ENCODE results near the gene AP1G1.
"Not testable (repeated sequence)": the region's sequence is repeated elsewhere in the genome, so short reads cannot be mapped to it uniquely, and the experiment has no call there.

Gene AP1G1

GRCh38 chr16:71687861-71688260 is 120.8 kb downstream of the AP1G1 start:
- DNase-seq (ENCODE audit: low spot score) = no peak
- Mint-ChIP-seq H3K27ac (no peak overlapping the region), H3K4me1 (ENCODE audit: low read depth) (no peaks in the 10 kb centered on the region), H3K27me3 (ENCODE audit: low read depth) (no peaks in the 10 kb centered on the region), H3K36me3 (ENCODE audit: low read depth) (peaks cover 9% of the 10 kb centered on the region), H3K9me3 (no peaks in the 10 kb centered on the region), H3K4me3 (no peak overlapping the region)

GRCh38 chr16:71684280-71684679 is 124.4 kb downstream of the AP1G1 start:
- not testable (repeated sequence) for H3K9me3 Mint-ChIP-seq; H3K4me1 Mint-ChIP-seq (ENCODE audit: low read depth); DNase-seq (ENCODE audit: low spot score); H3K27ac Mint-ChIP-seq; H3K27me3 Mint-ChIP-seq (ENCODE audit: low read depth); H3K4me3 Mint-ChIP-seq
- H3K36me3 Mint-ChIP-seq (ENCODE audit: low read depth) = peaks cover 11% of the 10 kb centered on the region

GRCh38 chr16:71681360-71681759 is 127.3 kb downstream of the AP1G1 start:
- no peak for DNase-seq (ENCODE audit: low spot score)
- Mint-ChIP-seq H3K36me3 (ENCODE audit: low read depth) (peaks cover 13% of the 10 kb centered on the region), H3K27ac (no peak overlapping the region), H3K27me3 (ENCODE audit: low read depth) (no peaks in the 10 kb centered on the region), H3K9me3 (no peaks in the 10 kb centered on the region), H3K4me1 (ENCODE audit: low read depth) (no peaks in the 10 kb centered on the region), H3K4me3 (no peak overlapping the region)
